Subcutaneous adipose tissue (tissue), 4 donors: ENCODE data around the gene GNRHR. TPM values are rescaled to one million over a fixed set of nuclear protein-coding genes. Genes with fewer than 3 reads are reported as not detected.

Source experiments
- total RNA-seq, 4 donors: library from RNA; depleted of rRNA; stranded (reverse); fragments of >200 nt; gene quantifications; one replicate each; pipeline ENCODE4 v1.1.0, GENCODE V29; 2016
- TF ChIP-seq, protein P1 (sequence below): fragments of 450-650 bp; IDR thresholded peaks from one replicate; pipeline ENCODE4 v1.5.1; 2016; ENCODE audit warnings: low read depth, mild to moderate bottlenecking, control low read depth, antibody characterized with exemption, moderate library complexity

The GNRHR gene
- total RNA-seq, 4 donors from 2014 or later, result not detected

DNA sequence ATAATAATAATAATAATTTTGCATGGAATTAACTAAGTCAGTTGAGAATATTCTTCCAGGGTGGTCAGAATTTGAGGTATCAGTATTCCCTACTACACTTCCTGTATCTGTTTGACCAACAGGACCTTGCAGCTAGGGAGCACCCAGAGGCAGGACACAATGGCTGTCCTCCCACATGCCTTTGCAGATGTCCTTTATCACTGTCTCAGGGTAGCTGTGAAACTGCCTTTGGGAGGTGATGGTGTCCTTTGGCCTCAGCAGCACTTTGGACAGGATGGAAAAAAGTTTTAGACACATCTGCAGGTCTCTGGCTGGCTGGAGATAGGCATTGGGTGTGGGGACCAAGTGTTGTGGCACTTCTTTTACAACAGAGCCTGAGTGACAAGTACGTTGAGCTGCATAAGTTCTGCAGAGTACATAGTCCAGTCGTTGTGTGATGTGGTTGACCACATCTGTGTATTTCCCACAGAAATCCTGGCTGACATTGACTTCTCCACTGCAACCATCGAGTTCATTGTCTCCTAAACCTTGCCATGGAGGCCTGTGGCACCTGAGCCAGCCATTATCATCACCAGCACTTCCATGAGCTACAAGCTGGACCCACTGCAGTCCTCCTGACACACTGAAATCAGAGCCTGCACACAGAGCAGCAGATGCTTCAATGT is 34.1 kb downstream of the GNRHR start:
- TF ChIP-seq, protein P1, sequence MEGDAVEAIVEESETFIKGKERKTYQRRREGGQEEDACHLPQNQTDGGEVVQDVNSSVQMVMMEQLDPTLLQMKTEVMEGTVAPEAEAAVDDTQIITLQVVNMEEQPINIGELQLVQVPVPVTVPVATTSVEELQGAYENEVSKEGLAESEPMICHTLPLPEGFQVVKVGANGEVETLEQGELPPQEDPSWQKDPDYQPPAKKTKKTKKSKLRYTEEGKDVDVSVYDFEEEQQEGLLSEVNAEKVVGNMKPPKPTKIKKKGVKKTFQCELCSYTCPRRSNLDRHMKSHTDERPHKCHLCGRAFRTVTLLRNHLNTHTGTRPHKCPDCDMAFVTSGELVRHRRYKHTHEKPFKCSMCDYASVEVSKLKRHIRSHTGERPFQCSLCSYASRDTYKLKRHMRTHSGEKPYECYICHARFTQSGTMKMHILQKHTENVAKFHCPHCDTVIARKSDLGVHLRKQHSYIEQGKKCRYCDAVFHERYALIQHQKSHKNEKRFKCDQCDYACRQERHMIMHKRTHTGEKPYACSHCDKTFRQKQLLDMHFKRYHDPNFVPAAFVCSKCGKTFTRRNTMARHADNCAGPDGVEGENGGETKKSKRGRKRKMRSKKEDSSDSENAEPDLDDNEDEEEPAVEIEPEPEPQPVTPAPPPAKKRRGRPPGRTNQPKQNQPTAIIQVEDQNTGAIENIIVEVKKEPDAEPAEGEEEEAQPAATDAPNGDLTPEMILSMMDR, result no peak

DNA sequence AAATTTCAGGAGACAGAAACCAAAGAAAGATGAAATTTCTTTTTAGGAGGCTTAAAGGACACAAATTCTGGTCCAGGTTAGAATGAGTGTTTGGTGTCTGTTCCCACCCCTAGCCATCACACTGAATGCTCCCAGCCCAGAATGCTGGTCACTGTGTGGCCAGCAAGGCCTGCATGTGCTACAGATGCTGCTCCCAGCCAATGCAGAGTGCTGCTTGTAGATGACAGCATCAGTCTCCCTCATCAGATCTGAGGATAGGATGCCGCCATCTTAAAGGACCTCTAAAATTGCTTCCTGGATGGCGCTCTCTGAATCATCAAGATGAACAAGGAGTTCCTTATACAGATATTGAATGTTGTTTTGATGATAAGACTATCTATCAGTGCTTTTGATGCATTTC is 35.3 kb downstream of the GNRHR start:
- TF ChIP-seq, protein P1, result no peak

DNA sequence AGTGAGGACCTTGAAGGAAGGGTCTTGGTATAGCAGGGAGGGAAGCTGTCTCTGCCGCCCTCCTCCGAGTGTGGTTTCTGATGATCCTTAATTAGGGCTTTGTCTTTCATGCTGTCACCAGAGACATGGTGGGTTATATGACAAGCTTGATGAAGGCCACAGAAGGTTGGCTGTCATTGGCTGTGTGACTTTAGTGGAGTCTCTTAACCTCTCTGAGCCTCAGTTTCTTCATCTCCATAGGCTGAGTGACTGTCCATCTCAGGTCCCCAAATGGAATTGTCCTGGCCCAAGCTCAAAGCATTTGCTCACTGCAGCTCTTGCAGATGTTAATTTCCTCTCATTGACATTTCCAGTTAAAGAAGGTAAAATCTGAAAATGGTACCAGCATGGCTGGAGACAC is 36.6 kb downstream of the GNRHR start:
- TF ChIP-seq, protein P1, result no peak

DNA sequence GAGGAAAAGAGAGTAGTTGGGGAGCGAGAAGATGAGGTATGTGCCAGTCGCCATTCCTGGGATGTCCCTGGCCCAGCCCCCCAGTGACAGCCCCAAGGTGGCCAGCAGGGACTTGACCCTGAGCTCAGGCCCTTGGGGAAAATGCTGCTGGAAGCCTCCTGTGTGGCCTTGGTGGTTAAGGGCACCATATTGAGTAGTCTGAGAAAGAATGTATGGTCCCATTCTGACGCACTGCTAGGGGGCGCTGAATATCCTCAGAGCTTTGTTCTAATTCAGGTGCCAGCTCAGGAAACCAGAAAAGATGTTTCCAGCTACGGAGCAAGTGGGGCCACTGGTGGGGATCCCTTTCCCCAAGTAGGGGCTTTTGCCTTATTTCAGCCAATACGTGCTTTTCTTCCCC is 39.2 kb downstream of the GNRHR start:
- TF ChIP-seq, protein P1, result no peak

DNA sequence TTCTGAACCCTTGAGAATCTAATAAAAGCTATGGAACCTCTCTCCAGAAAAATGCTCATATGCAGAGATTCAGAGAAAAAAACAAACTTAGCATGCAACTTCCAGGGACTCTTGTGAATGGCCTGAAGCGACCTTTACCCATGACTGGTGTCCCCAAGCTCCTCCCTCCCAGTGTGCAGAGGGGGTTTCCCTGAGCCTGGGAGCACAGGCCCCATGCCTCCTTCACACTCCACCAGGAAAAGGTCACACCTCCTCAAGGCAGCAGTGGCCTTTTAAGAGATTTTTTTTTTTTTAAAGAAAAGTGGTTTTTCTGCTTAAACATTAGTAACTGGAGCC is 40.0 kb downstream of the GNRHR start:
- TF ChIP-seq, protein P1, result no peak

DNA sequence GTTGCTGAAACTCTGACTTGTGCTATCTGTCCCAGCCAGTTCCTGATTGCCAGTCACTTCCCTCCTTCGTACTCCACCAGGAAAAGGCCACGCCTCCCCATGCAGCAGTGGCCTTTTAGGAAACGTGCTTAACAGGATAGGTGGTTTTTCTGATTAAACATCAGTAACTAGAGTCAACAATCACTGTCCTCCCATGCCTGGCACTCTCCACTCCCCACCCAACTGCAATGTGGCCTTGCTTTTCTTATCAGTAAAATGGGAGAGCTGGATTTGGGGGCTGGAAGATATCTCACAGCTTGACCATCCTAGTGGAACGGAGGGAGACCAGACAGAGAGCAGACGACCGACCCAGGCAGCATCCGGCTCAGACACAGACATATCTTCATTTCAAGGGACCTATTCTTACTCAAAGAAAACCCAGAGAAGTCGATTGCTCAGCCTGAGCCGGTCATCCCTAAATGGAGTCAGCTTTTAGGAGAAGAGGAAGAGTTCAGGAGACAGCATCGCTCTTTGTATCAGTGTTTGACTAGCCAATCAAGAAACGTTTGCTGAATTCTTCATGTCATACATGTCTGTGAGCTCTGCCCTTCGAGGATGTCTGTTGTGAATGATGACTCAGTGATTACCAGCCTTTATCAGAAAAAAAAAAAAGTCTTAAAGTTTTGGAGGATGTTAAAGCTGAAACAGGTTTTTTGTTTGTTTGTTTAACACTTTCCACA is 40.5 kb downstream of the GNRHR start:
- TF ChIP-seq, protein P1, result no peak

DNA sequence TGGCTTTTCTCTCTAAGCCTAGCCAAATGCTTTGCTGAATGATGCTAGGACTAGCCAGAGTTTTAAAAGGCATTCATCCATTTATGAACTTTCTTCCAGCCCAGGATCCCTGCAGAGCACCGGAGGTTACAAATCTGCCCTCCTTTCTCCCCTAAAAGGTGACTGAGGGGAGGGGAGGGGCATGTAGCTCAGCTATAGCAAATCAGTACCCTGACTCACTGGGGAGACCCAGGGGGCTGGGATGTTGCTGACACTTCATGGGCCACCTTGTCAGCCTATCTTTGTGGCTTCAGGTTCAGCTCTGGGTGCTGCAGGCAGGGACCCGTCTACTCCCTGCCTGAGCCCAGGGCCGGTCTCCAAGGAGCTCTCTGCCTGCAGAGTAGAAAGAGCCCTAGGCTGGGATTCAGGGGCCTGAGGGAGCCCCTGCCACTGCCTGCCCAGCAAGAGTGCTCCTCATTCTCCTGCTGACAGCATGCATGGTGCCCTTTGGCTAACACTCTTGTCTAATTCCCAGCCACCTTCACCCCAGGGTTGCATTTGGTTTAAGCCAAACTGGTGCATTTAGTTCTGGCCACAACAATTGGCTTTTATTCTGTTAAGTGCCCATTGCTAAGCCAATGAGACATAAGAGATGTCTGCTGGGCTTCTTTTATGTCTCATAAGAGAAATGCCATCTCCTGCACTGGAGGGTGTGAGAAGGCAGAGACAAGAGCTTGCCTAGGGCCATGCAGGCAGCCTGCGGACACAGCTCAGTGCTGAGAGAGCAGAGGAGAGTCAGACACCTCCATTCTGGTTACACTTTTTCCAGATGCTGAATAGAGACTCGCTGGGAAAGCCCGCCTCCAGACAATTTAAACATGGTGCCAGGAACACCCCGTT is 41.3 kb downstream of the GNRHR start:
- TF ChIP-seq, protein P1, result no peak
